CD4-positive, alpha-beta memory T cell (primary cell): ENCODE results near the gene TOE1. TPM values are rescaled to one million over a fixed set of nuclear protein-coding genes. Genes with fewer than 3 reads are reported as not detected.

Source experiments
- CTCF ChIA-PET: fragments of 350-600 bp; sonication (Branson Sonifier 250); formaldehyde crosslinking; loops from one replicate; lab custom pipeline; 2021; ENCODE audit warnings: inconsistent platforms; ENCODE audit not compliant: partially characterized antibody; lab: Charles Lee
- POLR2A ChIA-PET: fragments of 350-600 bp; sonication (Branson Sonifier 250); formaldehyde crosslinking; loops from one replicate; lab custom pipeline; 2021; ENCODE audit not compliant: partially characterized antibody; lab: Charles Lee
- DNase-seq, 5 donors: peaks; one replicate each; pipeline versions ENCODE4 v3.0.0 to v3.0.0-alpha.2; 2020 to 2022; ENCODE audit warnings: mixed read lengths in 1 of 5
- H3K27ac ChIP-seq: one replicate; pipeline ENCODE4 v1.7.0; 2013; ENCODE audit warnings: low read depth, low read length
- H3K27me3 ChIP-seq: 2 replicates; pipeline ENCODE4 v1.7.0; 2013; ENCODE audit warnings: mild to moderate bottlenecking, low read length, moderate library complexity; ENCODE audit not compliant: insufficient read depth
- H3K36me3 ChIP-seq: 2 replicates; pipeline ENCODE4 v1.7.0; 2013; ENCODE audit warnings: mild to moderate bottlenecking, low read length, moderate library complexity; ENCODE audit not compliant: insufficient read depth
- H3K4me1 ChIP-seq: 2 replicates; pipeline ENCODE4 v1.7.0; 2013; ENCODE audit warnings: mild to moderate bottlenecking, low read length, moderate library complexity; ENCODE audit not compliant: insufficient read depth
- H3K4me3 ChIP-seq, 2 donors: one replicate each; pipeline ENCODE4 v1.7.0; 2013; ENCODE audit warnings: low read length in 2 of 2, mild to moderate bottlenecking in 1 of 2
- H3K9me3 ChIP-seq, 2 donors: one replicate each; pipeline ENCODE4 v1.7.0; 2013; ENCODE audit warnings: low read length in 2 of 2, control low read depth in 1 of 2; ENCODE audit not compliant: control insufficient read depth in 1 of 2
- H3K27ac Mint-ChIP-seq, 7 donors: one replicate each; pipeline ENCODE4 v1.8.0; 2020 to 2021; ENCODE audit warnings: mixed read lengths in 7 of 7, mild to moderate bottlenecking in 6 of 7, inconsistent platforms in 3 of 7, moderate library complexity in 3 of 7
- H3K27me3 Mint-ChIP-seq, 2 donors: one replicate each; pipeline ENCODE4 v1.8.0; 2020 to 2021; ENCODE audit warnings: mixed read lengths in 2 of 2
- H3K36me3 Mint-ChIP-seq, 2 donors: one replicate each; pipeline ENCODE4 v1.8.0; 2020 to 2021; ENCODE audit warnings: mixed read lengths in 2 of 2, inconsistent platforms in 1 of 2, mild to moderate bottlenecking in 1 of 2
- H3K4me1 Mint-ChIP-seq, 4 donors: one replicate each; pipeline ENCODE4 v1.8.0; 2020 to 2021; ENCODE audit warnings: mixed read lengths in 4 of 4, mild to moderate bottlenecking in 1 of 4
- H3K4me3 Mint-ChIP-seq, 8 donors: one replicate each; pipeline ENCODE4 v1.8.0; 2020 to 2021; ENCODE audit warnings: mixed read lengths in 8 of 8, mild to moderate bottlenecking in 7 of 8, moderate library complexity in 6 of 8, inconsistent platforms in 3 of 8
- H3K9me3 Mint-ChIP-seq, 8 donors: one replicate each; pipeline ENCODE4 v1.8.0; 2020 to 2021; ENCODE audit warnings: mixed read lengths in 8 of 8, mild to moderate bottlenecking in 5 of 8, inconsistent platforms in 3 of 8, moderate library complexity in 1 of 8
- intact Hi-C: fragments of 100-400 bp; cut with micrococcal nuclease; formaldehyde crosslinking; loops from one replicate; pipeline ENCODE4 v1.15.1; 2023
- polyA plus RNA-seq, 2 donors: library from polyadenylated mRNA; unstranded; fragments of 300-500 nt; fragmentation: Illumina TruSeq; gene quantifications; one replicate each; pipeline ENCODE4 v1.2.3, GENCODE V29; 2021
- total RNA-seq, 2 experiments: library from RNA; stranded (reverse); gene quantifications; one replicate each; pipeline ENCODE4 v1.2.3, GENCODE V29; 2021

The TOE1 gene
- total and polyA plus RNA-seq, 4 experiments from 2014 or later: 6.1 to 18.9 (median 15.8) TPM

GRCh38 chr1:45306905-45307304 lies 33.1 kb upstream of the TOE1 start:
- CTCF ChIA-PET: interaction anchor here (1.2 kb wide), 1 partner anchor 289 kb away, joined by 5 read pairs; no protein-coding TSS in a partner anchor
- H3K27me3 Mint-ChIP-seq: no peaks in the 10 kb centered on the region
- H3K9me3 Mint-ChIP-seq: no peaks in the 10 kb centered on the region
- DNase-seq: no peak
- Histone ChIP-seq H3K4me1 (peaks cover 11% of the 10 kb centered on the region), H3K27me3 (no peaks in the 10 kb centered on the region), H3K9me3 (no peaks in the 10 kb centered on the region), H3K36me3 (no peaks in the 10 kb centered on the region), H3K4me3 (no peak overlapping the region), H3K27ac (no peak overlapping the region)
- POLR2A ChIA-PET: interaction anchor here (6.1 kb wide), 1 partner anchor 33 kb away, joined by 130 read pairs; the partner anchor contains the start of genes MUTYH and TOE1
- peaks cover 8 to 24% (median 17%) of the 10 kb centered on the region in 4 donors for H3K4me1 Mint-ChIP-seq
- intact Hi-C loops: no loop called here
- no peaks in the 10 kb centered on the region for H3K36me3 Mint-ChIP-seq
- no peak overlapping the region for H3K27ac Mint-ChIP-seq
- H3K4me3 Mint-ChIP-seq: no peak overlapping the region

- no peaks in the 10 kb centered on the region for H3K4me1 ChIP-seq
- H3K9me3 ChIP-seq: no peaks in the 10 kb centered on the region
- H3K36me3 ChIP-seq: no peaks in the 10 kb centered on the region
- no peaks in the 10 kb centered on the region for H3K27me3 ChIP-seq
- no peak overlapping the region for H3K27ac Mint-ChIP-seq
- H3K9me3 Mint-ChIP-seq: no peaks in the 10 kb centered on the region
- H3K36me3 Mint-ChIP-seq: no peaks in the 10 kb centered on the region
- no peak for DNase-seq
- ChIA-PET POLR2A (no interaction called here), CTCF (interaction anchor here (0.8 to 1.4 kb wide), 4 partner anchors 11 to 299 kb away, joined by 3 to 4 read pairs (median 3); no protein-coding TSS in a partner anchor)
- H3K27me3 Mint-ChIP-seq: peaks cover 0 to 2% of the 10 kb centered on the region in 2 donors
- no peak overlapping the region for H3K4me3 Mint-ChIP-seq
- no peak overlapping the region for H3K27ac ChIP-seq
- H3K4me1 Mint-ChIP-seq: no peaks in the 10 kb centered on the region
- intact Hi-C loops: no loop called here
- H3K4me3 ChIP-seq: no peak overlapping the region
Observed at GRCh38 chr1:45314266-45314665, 25.7 kb upstream of the TOE1 start.

- H3K27ac Mint-ChIP-seq: no peak overlapping the region
- Histone ChIP-seq H3K4me1 (no peaks in the 10 kb centered on the region), H3K9me3 (no peaks in the 10 kb centered on the region), H3K36me3 (no peaks in the 10 kb centered on the region), H3K27ac (no peak overlapping the region), H3K27me3 (no peaks in the 10 kb centered on the region), H3K4me3 (no peak overlapping the region)
- intact Hi-C loops: no loop called here
- no peaks in the 10 kb centered on the region for H3K36me3 Mint-ChIP-seq
- no peak for DNase-seq
- H3K4me3 Mint-ChIP-seq: no peak overlapping the region
- CTCF ChIA-PET: no interaction called here
- H3K9me3 Mint-ChIP-seq: no peaks in the 10 kb centered on the region
- peaks cover 0 to 2% of the 10 kb centered on the region in 2 donors for H3K27me3 Mint-ChIP-seq
- H3K4me1 Mint-ChIP-seq: no peaks in the 10 kb centered on the region
- POLR2A ChIA-PET: interaction anchor here (1.1 kb wide), 1 partner anchor 14 kb away, joined by 3 read pairs; no protein-coding TSS in a partner anchor
Observed at GRCh38 chr1:45317166-45317565, 22.8 kb upstream of the TOE1 start.

- intact Hi-C loops: no loop called here
- H3K36me3 Mint-ChIP-seq: no peaks in the 10 kb centered on the region
- no peaks in the 10 kb centered on the region for H3K27me3 Mint-ChIP-seq
- POLR2A ChIA-PET: interaction anchor here (1.8 kb wide), 1 partner anchor 16 kb away, joined by 5 read pairs; no protein-coding TSS in a partner anchor
- Histone ChIP-seq H3K9me3 (no peaks in the 10 kb centered on the region), H3K4me3 (no peak overlapping the region), H3K4me1 (no peaks in the 10 kb centered on the region), H3K36me3 (no peaks in the 10 kb centered on the region), H3K27me3 (no peaks in the 10 kb centered on the region), H3K27ac (no peak overlapping the region)
- no peak overlapping the region for H3K4me3 Mint-ChIP-seq
- no peak for DNase-seq
- no peaks in the 10 kb centered on the region for H3K9me3 Mint-ChIP-seq
- H3K4me1 Mint-ChIP-seq: no peaks in the 10 kb centered on the region
- CTCF ChIA-PET: interaction anchor here (1.0 to 1.8 kb wide), 2 partner anchors 14 to 16 kb away, joined by 3 to 4 read pairs; no protein-coding TSS in a partner anchor
- no peak overlapping the region for H3K27ac Mint-ChIP-seq
Observed at GRCh38 chr1:45319761-45320160, 20.2 kb upstream of the TOE1 start.

GRCh38 chr1:45321444-45321843 lies 18.5 kb upstream of the TOE1 start:
- no peaks in the 10 kb centered on the region for H3K27me3 Mint-ChIP-seq
- no peak overlapping the region for H3K27ac ChIP-seq
- H3K4me1 Mint-ChIP-seq: peaks cover 2 to 9% (median 2%) of the 10 kb centered on the region in 4 donors
- H3K27ac Mint-ChIP-seq: no peak overlapping the region
- no peaks in the 10 kb centered on the region for H3K27me3 ChIP-seq
- no peaks in the 10 kb centered on the region for H3K36me3 ChIP-seq
- ChIA-PET POLR2A (interaction anchor here (1.0 to 1.2 kb wide), 2 partner anchors 9 to 19 kb away, joined by 3 read pairs; partner anchors contain the start of genes MUTYH and TOE1), CTCF (interaction anchor here (1.8 kb wide), 1 partner anchor 18 kb away, joined by 4 read pairs; no protein-coding TSS in a partner anchor)
- no peaks in the 10 kb centered on the region for H3K9me3 Mint-ChIP-seq
- no peak overlapping the region for H3K4me3 Mint-ChIP-seq
- H3K9me3 ChIP-seq: no peaks in the 10 kb centered on the region
- DNase-seq: no peak
- intact Hi-C loops: no loop called here
- H3K4me3 ChIP-seq: no peak overlapping the region
- H3K36me3 Mint-ChIP-seq: no peaks in the 10 kb centered on the region
- no peaks in the 10 kb centered on the region for H3K4me1 ChIP-seq

GRCh38 chr1:45322486-45323040 lies 17.4 kb upstream of the TOE1 start:
- Mint-ChIP-seq H3K9me3 (no peaks in the 10 kb centered on the region), H3K27me3 (no peaks in the 10 kb centered on the region), H3K4me1 (peaks cover 2 to 15% (median 4%) of the 10 kb centered on the region in 4 donors), H3K27ac (no peak overlapping the region), H3K4me3 (no peak overlapping the region), H3K36me3 (no peaks in the 10 kb centered on the region)
- Histone ChIP-seq H3K9me3 (no peaks in the 10 kb centered on the region), H3K4me1 (peaks cover 9% of the 10 kb centered on the region), H3K36me3 (no peaks in the 10 kb centered on the region), H3K27me3 (no peaks in the 10 kb centered on the region), H3K27ac (no peak overlapping the region), H3K4me3 (no peak overlapping the region)
- DNase-seq: no peak
- intact Hi-C loops: no loop called here
- ChIA-PET CTCF (no interaction called here), POLR2A (no interaction called here)

- intact Hi-C loops: loop anchor here (1.0 kb wide), 2 partner anchors 13 to 23 kb away; no protein-coding TSS in a partner anchor
- Histone ChIP-seq H3K27ac (no peak overlapping the region), H3K9me3 (no peaks in the 10 kb centered on the region), H3K4me3 (no peak overlapping the region), H3K27me3 (no peaks in the 10 kb centered on the region), H3K36me3 (peaks cover 1% of the 10 kb centered on the region), H3K4me1 (peaks cover 13% of the 10 kb centered on the region)
- ChIA-PET POLR2A (interaction anchor here (1.2 to 4.9 kb wide), 5 partner anchors 13 to 311 kb away, joined by 3 to 58 read pairs (median 6); partner anchors contain the start of genes MUTYH and TOE1), CTCF (interaction anchor here (1.4 to 1.7 kb wide), 2 partner anchors 22 to 167 kb away, joined by 4 to 5 read pairs; no protein-coding TSS in a partner anchor)
- H3K9me3 Mint-ChIP-seq: no peaks in the 10 kb centered on the region
- H3K27ac Mint-ChIP-seq: peak overlapping the region in 3 of 7 donors; percentile 57 to 71 (median 62)
- DNase-seq: no peak
- H3K36me3 Mint-ChIP-seq: peaks cover 4 to 15% of the 10 kb centered on the region in 2 donors
- peaks cover 3 to 26% (median 4%) of the 10 kb centered on the region in 4 donors for H3K4me1 Mint-ChIP-seq
- peak overlapping the region; percentile 74 to 89 (median 82) for H3K4me3 Mint-ChIP-seq
- no peaks in the 10 kb centered on the region for H3K27me3 Mint-ChIP-seq
Observed at GRCh38 chr1:45325851-45326506, 14.0 kb upstream of the TOE1 start.
